GM19240 (cell line): Measurements from ENCODE around the gene GRID2IP.
"Not testable (repeated sequence)": the region's sequence is repeated elsewhere in the genome, so short reads cannot be mapped to it uniquely, and the experiment has no call there.

Experiments used
- DNase-seq: peaks from one replicate; pipeline ENCODE4 v3.0.0; 2011; ENCODE audit warnings: low spot score; ENCODE audit not compliant: insufficient read length

The GRID2IP gene

GRCh38 chr7:6449884-6450283 lies 101.4 kb downstream of the GRID2IP start:
- DNase-seq, result not testable (repeated sequence)

DNA sequence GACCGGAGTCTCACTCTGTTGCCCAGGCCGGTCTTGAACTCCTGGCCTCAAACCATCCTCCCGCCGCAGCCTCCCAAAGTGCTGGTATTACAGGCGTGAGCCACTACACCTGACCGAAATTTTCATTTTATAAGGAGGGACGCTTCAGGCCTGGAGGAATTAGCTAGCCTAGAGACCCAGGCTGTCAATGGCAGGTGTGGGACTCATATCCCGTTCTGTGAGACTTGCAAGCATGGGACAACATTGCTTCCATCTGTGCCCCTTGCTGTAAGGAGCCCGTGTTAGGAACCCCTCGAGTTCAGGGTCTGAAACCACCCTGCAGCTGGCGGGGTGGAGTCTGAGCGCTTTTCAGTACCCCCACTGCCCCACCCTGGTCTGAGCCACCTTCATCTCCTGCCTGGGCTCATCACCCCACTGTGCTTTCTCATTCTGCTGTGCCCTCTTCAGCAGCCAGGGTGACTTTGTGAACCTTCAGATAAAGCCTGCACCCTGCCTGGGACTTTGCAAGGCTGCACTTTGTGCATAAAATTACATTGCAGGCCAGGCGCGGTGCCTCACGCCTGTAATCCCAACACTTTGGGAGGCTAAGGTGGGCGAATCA lies 102.2 kb downstream of the GRID2IP start:
- DNase-seq, result no peak

DNA sequence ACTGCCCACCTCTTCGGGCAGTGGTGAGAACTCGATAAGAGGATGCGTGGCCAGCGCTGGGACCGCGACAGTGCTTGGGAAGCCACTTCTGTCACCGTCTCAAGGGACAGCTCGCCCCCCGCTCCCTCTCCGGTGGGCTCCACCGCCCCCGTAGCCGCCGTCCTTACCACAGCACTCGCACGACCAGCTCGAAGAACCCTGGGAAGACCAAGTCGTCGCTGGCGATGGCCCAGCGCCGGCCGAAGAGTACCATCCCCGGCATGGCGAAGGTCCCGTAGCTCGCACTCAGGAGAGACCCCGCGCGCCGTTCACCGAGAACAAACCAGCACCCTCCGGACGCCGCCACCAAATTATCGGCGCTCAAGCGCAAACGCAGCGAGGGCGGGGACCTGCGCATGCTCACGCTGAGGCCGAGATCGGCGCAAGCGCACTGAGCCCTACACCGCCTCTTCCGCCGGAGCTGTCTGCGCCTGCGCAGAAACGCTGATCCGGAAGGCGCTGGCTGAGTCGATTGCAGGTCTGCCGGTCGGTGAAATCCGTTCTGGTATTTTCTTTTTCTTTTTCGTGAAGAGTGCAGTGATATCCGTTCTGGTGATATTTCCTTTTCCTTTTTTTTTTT lies 103.6 kb downstream of the GRID2IP start, which contains the start of gene DAGLB:
DAGLB (minus strand) TSS at position 374 of the 619 bp plus-strand sequence; CDS start at position 262, 112 bp downstream.
- peak; percentile 92 for DNase-seq
